ENCODE data around the gene SSH2.

SSH2 gene

GRCh38 chr17:29622337-29623282 is 307.4 kb downstream of the SSH2 start, which contains the start of gene CORO6:
TSS of gene CORO6 (minus strand) at chr17:29622912. CDS start at chr17:29621421, 1,491 bp downstream.
- peak within 1 kb of the TSS; percentile 12 for H2BK120ac ChIP-seq (ENCODE audit: low read depth, low read length)
- WGBS, 2 donors (ENCODE audit: extremely low coverage in 2 of 2, insufficient read length in 2 of 2, insufficient replicate concordance in 1 of 2) = no CpG with 5 or more reads among the region's 77 CpGs
- peak within 1 kb of the TSS; percentile 13 for H3K23ac ChIP-seq (ENCODE audit: low read depth, low read length, poor library complexity)
- no peak within 1 kb of the TSS for H2BK15ac ChIP-seq (ENCODE audit: low read length)
- H3K4ac ChIP-seq (ENCODE audit: low read length) = no peak within 1 kb of the TSS
- H3K14ac ChIP-seq (ENCODE audit: low read length) = peak within 1 kb of the TSS; percentile 41
- no peaks in the 10 kb centered on the region for H3K36me3 ChIP-seq (replicated peaks in 1 of 2; ENCODE audit: control insufficient read depth in 2 of 2, insufficient read depth in 2 of 2, low read length in 2 of 2)
- H3K4me3 ChIP-seq (ENCODE audit: low read length in 2 of 2) = peak within 1 kb of the TSS; percentile 65 to 88
- no peak within 1 kb of the TSS for H4K8ac ChIP-seq (ENCODE audit: low read depth, low read length)
- no peak within 1 kb of the TSS for H2BK12ac ChIP-seq (ENCODE audit: low read length)
- peak within 1 kb of the TSS; percentile 98 for H2AFZ ChIP-seq (ENCODE audit: low read length)
- H4K91ac ChIP-seq (ENCODE audit: low read depth, low read length, poor library complexity) = no peak within 1 kb of the TSS
- peak within 1 kb of the TSS; percentile 93 for H3K9ac ChIP-seq (ENCODE audit: low read depth, low read length, poor library complexity)
- H3K27ac ChIP-seq (replicated peaks; ENCODE audit: low read length) = no peak within 1 kb of the TSS
- H3K4me1 ChIP-seq (ENCODE audit: control insufficient read depth in 2 of 2, insufficient read depth in 1 of 2, low read depth in 1 of 2, low read length in 2 of 2) = peaks cover 10 to 12% of the 10 kb centered on the region in 2 donors
- H2AK5ac ChIP-seq (ENCODE audit: low read depth, low read length) = peak within 1 kb of the TSS; percentile 42
- peak within 1 kb of the TSS; percentile 98 for H3K4me2 ChIP-seq (ENCODE audit: insufficient read depth, low read length, poor library complexity, severe bottlenecking)
- peaks cover 3 to 32% (median 7%) of the 10 kb centered on the region in 3 experiments for H3K27me3 ChIP-seq (ENCODE audit: control insufficient read depth in 3 of 3, insufficient read depth in 3 of 3, low read depth in 1 of 3, low read length in 3 of 3)
- no peak within 1 kb of the TSS for H2BK5ac ChIP-seq (ENCODE audit: low read length)
- H3K18ac ChIP-seq (ENCODE audit: low read length) = peak within 1 kb of the TSS; percentile 91
- peaks cover 0 to 2% of the 10 kb centered on the region in 2 donors for H3K9me3 ChIP-seq (replicated peaks in 1 of 2; ENCODE audit: control insufficient read depth in 2 of 2, insufficient read depth in 1 of 2, low read depth in 1 of 2, low read length in 2 of 2)
- peak; percentile 86 for DNase-seq (ENCODE audit: low spot score)
- no peaks in the 10 kb centered on the region for H3K79me1 ChIP-seq (ENCODE audit: low read depth, low read length)

GRCh38 chr17:29621751-29622194 is 308.3 kb downstream of the SSH2 start:
- Histone ChIP-seq H3K36me3 (replicated peaks in 1 of 2; ENCODE audit: control insufficient read depth in 2 of 2, insufficient read depth in 2 of 2, low read length in 2 of 2) (no peaks in the 10 kb centered on the region), H2BK12ac (ENCODE audit: low read length) (no peak overlapping the region), H3K14ac (ENCODE audit: low read length) (peak overlapping the region; percentile 31), H3K9ac (ENCODE audit: low read depth, low read length, poor library complexity) (no peak overlapping the region), H3K4me1 (ENCODE audit: control insufficient read depth in 2 of 2, insufficient read depth in 1 of 2, low read depth in 1 of 2, low read length in 2 of 2) (peaks cover 10 to 17% of the 10 kb centered on the region in 2 donors), H2BK120ac (ENCODE audit: low read depth, low read length) (no peak overlapping the region), H4K91ac (ENCODE audit: low read depth, low read length, poor library complexity) (no peak overlapping the region), H3K18ac (ENCODE audit: low read length) (peak overlapping the region; percentile 76), H3K9me3 (replicated peaks in 1 of 2; ENCODE audit: control insufficient read depth in 2 of 2, insufficient read depth in 1 of 2, low read depth in 1 of 2, low read length in 2 of 2) (peaks cover 0 to 2% of the 10 kb centered on the region in 2 donors), H3K27me3 (ENCODE audit: control insufficient read depth in 3 of 3, insufficient read depth in 3 of 3, low read depth in 1 of 3, low read length in 3 of 3) (peaks cover 8 to 40% (median 13%) of the 10 kb centered on the region in 3 experiments), H3K4me3 (ENCODE audit: low read length in 2 of 2) (peak overlapping the region in 1 of 2 donors; percentile 65), H3K79me1 (ENCODE audit: low read depth, low read length) (no peaks in the 10 kb centered on the region), H4K8ac (ENCODE audit: low read depth, low read length) (no peak overlapping the region), H3K23ac (ENCODE audit: low read depth, low read length, poor library complexity) (peak overlapping the region; percentile 13), H3K4me2 (ENCODE audit: insufficient read depth, low read length, poor library complexity, severe bottlenecking) (peak overlapping the region; percentile 98), H3K27ac (replicated peaks; ENCODE audit: low read length) (no peak overlapping the region), H3K4ac (ENCODE audit: low read length) (no peak overlapping the region), H2AK5ac (ENCODE audit: low read depth, low read length) (peak overlapping the region; percentile 42), H2BK5ac (ENCODE audit: low read length) (no peak overlapping the region), H2BK15ac (ENCODE audit: low read length) (no peak overlapping the region), H2AFZ (ENCODE audit: low read length) (peak overlapping the region; percentile 98)
- no CpG with 5 or more reads among the region's 8 CpGs for WGBS, 2 donors (ENCODE audit: extremely low coverage in 2 of 2, insufficient read length in 2 of 2, insufficient replicate concordance in 1 of 2)
- no peak for DNase-seq (ENCODE audit: low spot score)

DNA sequence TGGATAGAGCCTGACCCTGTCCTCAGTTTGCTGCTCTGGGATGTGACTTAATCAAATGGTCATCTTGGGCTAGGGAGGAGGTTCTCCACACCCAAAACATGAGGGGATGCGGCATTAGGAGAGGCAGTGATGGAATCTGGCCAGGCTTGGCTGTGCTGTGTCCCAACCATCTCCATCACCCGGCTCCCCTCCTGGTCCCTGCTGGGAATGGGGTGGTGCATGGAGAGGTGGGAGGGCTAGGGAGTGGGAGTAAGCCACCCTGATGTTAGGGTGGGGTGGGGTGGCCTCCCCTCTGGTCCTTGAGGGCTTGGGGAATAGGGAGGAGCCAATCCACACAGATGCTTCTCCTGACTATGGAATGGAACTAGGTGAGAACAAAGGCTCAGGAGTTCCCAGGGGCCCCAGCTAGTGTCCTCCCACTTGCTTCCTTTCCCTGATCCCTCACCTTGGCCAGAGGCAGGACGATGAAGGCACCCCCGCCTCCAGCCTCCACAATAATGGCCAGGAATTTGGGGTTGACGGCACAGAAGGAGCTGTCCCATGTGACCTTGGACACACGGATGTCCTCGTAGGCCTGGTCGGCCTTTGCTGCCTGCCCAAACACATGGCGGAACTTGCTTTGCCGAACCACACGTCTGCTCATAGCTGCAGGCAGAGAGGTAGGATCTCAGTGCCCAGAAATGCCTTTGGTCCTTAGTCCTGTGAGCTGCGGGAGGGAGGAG is 309.1 kb downstream of the SSH2 start:
- Histone ChIP-seq H3K4ac (ENCODE audit: low read length) (no peak overlapping the region), H3K14ac (ENCODE audit: low read length) (no peak overlapping the region), H2AK5ac (ENCODE audit: low read depth, low read length) (peak overlapping the region; percentile 81), H3K9ac (ENCODE audit: low read depth, low read length, poor library complexity) (no peak overlapping the region), H3K9me3 (replicated peaks in 1 of 2; ENCODE audit: control insufficient read depth in 2 of 2, insufficient read depth in 1 of 2, low read depth in 1 of 2, low read length in 2 of 2) (peaks cover 0 to 8% of the 10 kb centered on the region in 2 donors), H3K23ac (ENCODE audit: low read depth, low read length, poor library complexity) (peak overlapping the region; percentile 45), H4K91ac (ENCODE audit: low read depth, low read length, poor library complexity) (no peak overlapping the region), H3K36me3 (replicated peaks in 1 of 2; ENCODE audit: control insufficient read depth in 2 of 2, insufficient read depth in 2 of 2, low read length in 2 of 2) (no peaks in the 10 kb centered on the region), H3K18ac (ENCODE audit: low read length) (no peak overlapping the region), H3K4me1 (ENCODE audit: control insufficient read depth in 2 of 2, insufficient read depth in 1 of 2, low read depth in 1 of 2, low read length in 2 of 2) (peaks cover 10 to 22% of the 10 kb centered on the region in 2 donors), H2BK120ac (ENCODE audit: low read depth, low read length) (no peak overlapping the region), H3K4me3 (ENCODE audit: low read length in 2 of 2) (no peak overlapping the region), H3K79me1 (ENCODE audit: low read depth, low read length) (no peaks in the 10 kb centered on the region), H2BK15ac (ENCODE audit: low read length) (no peak overlapping the region), H4K8ac (ENCODE audit: low read depth, low read length) (no peak overlapping the region), H2BK5ac (ENCODE audit: low read length) (no peak overlapping the region), H2BK12ac (ENCODE audit: low read length) (no peak overlapping the region), H2AFZ (ENCODE audit: low read length) (no peak overlapping the region), H3K4me2 (ENCODE audit: insufficient read depth, low read length, poor library complexity, severe bottlenecking) (no peak overlapping the region), H3K27ac (replicated peaks; ENCODE audit: low read length) (no peak overlapping the region), H3K27me3 (ENCODE audit: control insufficient read depth in 3 of 3, insufficient read depth in 3 of 3, low read depth in 1 of 3, low read length in 3 of 3) (peaks cover 13 to 48% (median 15%) of the 10 kb centered on the region in 3 experiments)
- WGBS, 2 donors (ENCODE audit: extremely low coverage in 2 of 2, insufficient read length in 2 of 2, insufficient replicate concordance in 1 of 2) = no CpG with 5 or more reads among the region's 12 CpGs
- no peak for DNase-seq (ENCODE audit: low spot score)
